Heart left ventricle (tissue), 16 donors: ENCODE results near the gene SMIM14. TPM values are rescaled to one million over a fixed set of nuclear protein-coding genes. Genes with fewer than 3 reads are reported as not detected.

ENCODE experiments used
- ATAC-seq, 4 donors: fragments of 200-7000 bp; cut with Tn5 transposase; one replicate each; pipeline ENCODE4 v1.9.1; 2020 to 2022; ENCODE audit warnings: moderate library complexity in 4 of 4, mild to moderate bottlenecking in 3 of 4, moderate number of reproducible peaks in 1 of 4
- DNase-seq, 5 donors: peaks; one replicate each; pipeline ENCODE4 v3.0.0-alpha.2; 2020
- H3K27ac ChIP-seq, 12 donors: fragments of 200-600 bp; sonication (generic) in 4 of 12; one replicate each; pipeline versions ENCODE4 v1.5.0 to v1.8.0; 2016 to 2022; ENCODE audit warnings: mild to moderate bottlenecking in 2 of 12
- H3K27me3 ChIP-seq, 9 donors: fragments of 200-600 bp; sonication (generic) in 2 of 9; one replicate each; pipeline versions ENCODE4 v1.5.1 to v1.8.0; 2016 to 2022; ENCODE audit warnings: mild to moderate bottlenecking in 3 of 9
- H3K36me3 ChIP-seq, 9 donors: fragments of 200-600 bp; sonication (generic) in 2 of 9; one replicate each; pipeline versions ENCODE4 v1.5.0 to v1.8.0; 2018 to 2022; ENCODE audit warnings: mild to moderate bottlenecking in 2 of 9
- H3K4me1 ChIP-seq, 12 donors: fragments of 200-600 bp; sonication (generic) in 4 of 12; one replicate each; pipeline versions ENCODE4 v1.5.0 to v1.8.0; 2016 to 2022; ENCODE audit warnings: mild to moderate bottlenecking in 3 of 12
- H3K4me3 ChIP-seq, 12 donors: fragments of 200-600 bp; sonication (generic) in 4 of 12; one replicate each; pipeline versions ENCODE4 v1.5.0 to v1.8.0; 2017 to 2022; ENCODE audit warnings: mild to moderate bottlenecking in 9 of 12, moderate library complexity in 4 of 12
- H3K9me3 ChIP-seq, 12 donors: fragments of 200-600 bp; sonication (generic) in 4 of 12; one replicate each; pipeline versions ENCODE4 v1.5.0 to v1.8.0; 2016 to 2022; ENCODE audit warnings: mild to moderate bottlenecking in 1 of 12
- POLR2A ChIP-seq, 2 donors: fragments of 450-650 bp; IDR thresholded peaks; one replicate each; pipeline ENCODE4 v1.6.1; 2017; ENCODE audit warnings: antibody characterized with exemption in 2 of 2, mild to moderate bottlenecking in 2 of 2, moderate library complexity in 2 of 2
- WGBS, 4 donors: extraction: QIAGEN DNeasy Blood & Tissue Kit in 2 of 4; methylation state at CpG; one replicate each; pipeline versions ENCODE4 v1.1.5 to v1.1.7; 2013 to 2018; 5-methylcytosine and 5-hydroxymethylcytosine counted together
- intact Hi-C, 10 donors: fragments of 100-400 bp; cut with DNase I; formaldehyde crosslinking; loops; one replicate each; pipeline versions ENCODE4 v1.11.1 to v1.14.2; 2022
- polyA plus RNA-seq, 2 donors: library from polyadenylated mRNA; stranded (reverse); fragments of 200-250 nt; gene quantifications; one replicate each; pipeline ENCODE4 v1.2.3, GENCODE V29; 2013
- total RNA-seq, 9 donors: library from RNA; depleted of rRNA in 2 of 9; stranded (reverse); fragments of >200 nt in 2 of 9; fragmentation: NEBNext Ultra II Directional in 3 of 9; extraction: Animal tissue kit (Norgen Biotek cat#: 25700) in 3 of 9; gene quantifications; one replicate each; pipeline versions ENCODE4 v1.1.0 to v1.2.4, GENCODE V29; 2016 to 2023
- TF ChIP-seq, protein P1 (sequence below), 12 donors: fragments of 200-600 bp; sonication (generic) in 4 of 12; IDR thresholded peaks; one replicate each; pipeline versions ENCODE4 v1.5.0 to v1.8.0; 2018 to 2022; ENCODE audit warnings: antibody characterized with exemption in 12 of 12, mild to moderate bottlenecking in 5 of 12
- donor health status: ischemic (EF 13 %, LVEDD 7.1; RV severe dilation, severe dysfunction).
- donor health status: healthy with polysubstance abuse.
- donor health status: DM: no; HTN: yes; CAD: no.
- donor health status: DM: no; HTN: no; CAD: no.
- donor health status: ischemic (EF 25% LVEDD 6.9; RV normal size, moderate dysfunction).
- donor health status: ischemic (EF 25% LVEDD 5.7; RV mildly dilated, moderate dysfunction).
- donor health status: healthy.
- donor health status: DM: yes; HTN: yes; CAD: no.
- donor health status: ischemic (EF 35%, LVEDD 5.7; RV mildly dilated, moderate dysfunction).
- donor health status: nonischemic (EF 11% LVEDD 7.7; RV severe dilation, severe dysfunction).
- donor health status: DM: yes; HTN: yes; CAD: no.
- donor health status: PGD.
- donor health status: ischemic (EF 29% LVEDD 5.4; RV normal size, mild dysfunction).
- donor health status: nonischemic (EF 23%, LVEDD 6.1; RV moderate dilation, normal function).

Gene SMIM14
- total and polyA plus RNA-seq, 11 donors, result 3.0 to 24.8 (median 11.8) TPM

GRCh38 chr4:39530682-39531081, 108.0 kb downstream of the SMIM14 start:
- H3K27ac ChIP-seq, result no peak overlapping the region
- peaks cover 0 to 47% (median 17%) of the 10 kb centered on the region in 9 donors for H3K36me3 ChIP-seq
- intact Hi-C loops, result no loop called here
- DNase-seq (no peak), ATAC-seq (no peak)
- H3K9me3 ChIP-seq, result peaks cover 0 to 6% (median 0%) of the 10 kb centered on the region in 12 donors
- 76 to 97% (median 95%) methylated on average over 3 of the region's 3 CpGs for whole genome bisulfite sequencing, 4 donors
- H3K27me3 ChIP-seq, result no peaks in the 10 kb centered on the region
- H3K4me3 ChIP-seq, result no peak overlapping the region
- TF ChIP-seq, protein P1, sequence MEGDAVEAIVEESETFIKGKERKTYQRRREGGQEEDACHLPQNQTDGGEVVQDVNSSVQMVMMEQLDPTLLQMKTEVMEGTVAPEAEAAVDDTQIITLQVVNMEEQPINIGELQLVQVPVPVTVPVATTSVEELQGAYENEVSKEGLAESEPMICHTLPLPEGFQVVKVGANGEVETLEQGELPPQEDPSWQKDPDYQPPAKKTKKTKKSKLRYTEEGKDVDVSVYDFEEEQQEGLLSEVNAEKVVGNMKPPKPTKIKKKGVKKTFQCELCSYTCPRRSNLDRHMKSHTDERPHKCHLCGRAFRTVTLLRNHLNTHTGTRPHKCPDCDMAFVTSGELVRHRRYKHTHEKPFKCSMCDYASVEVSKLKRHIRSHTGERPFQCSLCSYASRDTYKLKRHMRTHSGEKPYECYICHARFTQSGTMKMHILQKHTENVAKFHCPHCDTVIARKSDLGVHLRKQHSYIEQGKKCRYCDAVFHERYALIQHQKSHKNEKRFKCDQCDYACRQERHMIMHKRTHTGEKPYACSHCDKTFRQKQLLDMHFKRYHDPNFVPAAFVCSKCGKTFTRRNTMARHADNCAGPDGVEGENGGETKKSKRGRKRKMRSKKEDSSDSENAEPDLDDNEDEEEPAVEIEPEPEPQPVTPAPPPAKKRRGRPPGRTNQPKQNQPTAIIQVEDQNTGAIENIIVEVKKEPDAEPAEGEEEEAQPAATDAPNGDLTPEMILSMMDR (IDR thresholded peaks at IDR 0.05), result no peak
- no peak for TF ChIP-seq POLR2A (IDR thresholded peaks at IDR 0.05)
- peaks cover 0 to 29% (median 16%) of the 10 kb centered on the region in 12 donors for H3K4me1 ChIP-seq

- Histone ChIP-seq H3K9me3 (peaks cover 0 to 6% (median 0%) of the 10 kb centered on the region in 12 donors), H3K27me3 (no peaks in the 10 kb centered on the region), H3K4me1 (peaks cover 0 to 30% (median 17%) of the 10 kb centered on the region in 12 donors), H3K27ac (peak overlapping the region in 1 of 12 donors; percentile 18), H3K36me3 (peaks cover 0 to 35% (median 14%) of the 10 kb centered on the region in 9 donors), H3K4me3 (no peak overlapping the region)
- TF ChIP-seq POLR2A (IDR thresholded peaks at IDR 0.05), result no peak
- TF ChIP-seq, protein P1 (IDR thresholded peaks at IDR 0.05), result no peak
- ATAC-seq, result no peak
- no peak for DNase-seq
- intact Hi-C loops, result loop anchor here in 8 of 10 donors (5.0 to 10.0 kb wide), 7 partner anchors 72 to 525 kb away; partner anchors contain the start of genes SMIM14 (in 5 of the 8), PDS5A (in 3 of the 8), UBE2K (in 3 of the 8) and LIAS (in 2 of the 8)
- WGBS, 4 donors, result 87 to 97% (median 90%) methylated on average over 2 of the region's 2 CpGs
These were observed 109.1 kb downstream of the SMIM14 start for GRCh38 chr4:39529534-39529933.

- peaks cover 0 to 30% (median 17%) of the 10 kb centered on the region in 12 donors for H3K4me1 ChIP-seq
- TF ChIP-seq, protein P1 (IDR thresholded peaks at IDR 0.05), result no peak
- no peak for TF ChIP-seq POLR2A (IDR thresholded peaks at IDR 0.05)
- 0 to 1% (median 0%) methylated on average over 8 to 21 of the region's 21 CpGs for WGBS, 4 donors
- intact Hi-C loops, result loop anchor here in 8 of 10 donors (5.0 to 10.0 kb wide), 7 partner anchors 71 to 527 kb away; partner anchors contain the start of genes SMIM14 (in 5 of the 8), PDS5A (in 3 of the 8), UBE2K (in 3 of the 8) and LIAS (in 2 of the 8)
- H3K27me3 ChIP-seq, result no peaks in the 10 kb centered on the region
- peak; percentile 6 to 65 (median 58) for ATAC-seq
- DNase-seq, result peak in 1 of 5 donors; percentile 91
- H3K27ac ChIP-seq, result peak overlapping the region; percentile 87 to 97 (median 95)
- peak overlapping the region; percentile 54 to 97 (median 76) for H3K4me3 ChIP-seq
- H3K36me3 ChIP-seq, result peaks cover 0 to 21% (median 8%) of the 10 kb centered on the region in 9 donors
- H3K9me3 ChIP-seq, result peaks cover 0 to 6% (median 0%) of the 10 kb centered on the region in 12 donors
These were observed 110.6 kb downstream of the SMIM14 start for GRCh38 chr4:39528061-39528465.

GRCh38 chr4:39527296-39528060, 111.2 kb downstream of the SMIM14 start, which contains the start of gene UGDH:
Gene UGDH (minus strand): TSS chr4:39527439. CDS start chr4:39521512, 5,927 bp downstream.
- DNase-seq (peak; percentile 96 to 99 (median 98)), ATAC-seq (peak; percentile 98 to 99 (median 99))
- WGBS, 4 donors, result 0 to 2% (median 0%) methylated on average over 13 to 73 of the region's 73 CpGs
- peaks cover 0 to 16% (median 2%) of the 10 kb centered on the region in 9 donors for H3K36me3 ChIP-seq
- TF ChIP-seq POLR2A (IDR thresholded peaks at IDR 0.05), result peak; percentile 62 to 94
- TF ChIP-seq, protein P1 (IDR thresholded peaks at IDR 0.05), result peak in 4 of 12 donors; percentile 4 to 41 (median 28)
- peaks cover 0 to 6% (median 0%) of the 10 kb centered on the region in 12 donors for H3K9me3 ChIP-seq
- intact Hi-C loops, result loop anchor here (1.0 to 10.0 kb wide), 13 partner anchors 69 to 527 kb away; partner anchors contain the start of genes SMIM14 (in 8 of the 10), PDS5A (in 6 of the 10), LIAS (in 3 of the 10) and RPL9 (in 3 of the 10)
- no peaks in the 10 kb centered on the region for H3K27me3 ChIP-seq
- H3K4me1 ChIP-seq, result peaks cover 0 to 30% (median 17%) of the 10 kb centered on the region in 12 donors
- peak within 1 kb of the TSS; percentile 54 to 97 (median 76) for H3K4me3 ChIP-seq
- H3K27ac ChIP-seq, result peak within 1 kb of the TSS; percentile 87 to 97 (median 95)
